Measurements from ENCODE around the gene ZNF562.
"Not testable (repeated sequence)": the region's sequence is repeated elsewhere in the genome, so short reads cannot be mapped to it uniquely, and the experiment has no call there.

- not testable (repeated sequence) for TF ChIP-seq CTCF (IDR thresholded peaks at IDR 0.05; ENCODE audit: borderline replicate concordance, extremely low read depth, low read length, poor library complexity, severe bottlenecking); EZH2 (IDR thresholded peaks at IDR 0.05; ENCODE audit: borderline replicate concordance, low read depth, low read length, severe bottlenecking)
These were observed 5.1 kb upstream of the ZNF562 start for GRCh38 chr19:9679996-9680395.

Measured in DND-41 (cell line).